ENCODE results near the gene FADS6. TPM values are rescaled to one million over a fixed set of nuclear protein-coding genes. Genes with fewer than 3 reads are reported as not detected.

FADS6 gene
- total and polyA plus RNA-seq, 10 of the 15 experiments (the other 5 are each of a cell fraction or from before 2014, with no cell fraction given): not detected

DNA sequence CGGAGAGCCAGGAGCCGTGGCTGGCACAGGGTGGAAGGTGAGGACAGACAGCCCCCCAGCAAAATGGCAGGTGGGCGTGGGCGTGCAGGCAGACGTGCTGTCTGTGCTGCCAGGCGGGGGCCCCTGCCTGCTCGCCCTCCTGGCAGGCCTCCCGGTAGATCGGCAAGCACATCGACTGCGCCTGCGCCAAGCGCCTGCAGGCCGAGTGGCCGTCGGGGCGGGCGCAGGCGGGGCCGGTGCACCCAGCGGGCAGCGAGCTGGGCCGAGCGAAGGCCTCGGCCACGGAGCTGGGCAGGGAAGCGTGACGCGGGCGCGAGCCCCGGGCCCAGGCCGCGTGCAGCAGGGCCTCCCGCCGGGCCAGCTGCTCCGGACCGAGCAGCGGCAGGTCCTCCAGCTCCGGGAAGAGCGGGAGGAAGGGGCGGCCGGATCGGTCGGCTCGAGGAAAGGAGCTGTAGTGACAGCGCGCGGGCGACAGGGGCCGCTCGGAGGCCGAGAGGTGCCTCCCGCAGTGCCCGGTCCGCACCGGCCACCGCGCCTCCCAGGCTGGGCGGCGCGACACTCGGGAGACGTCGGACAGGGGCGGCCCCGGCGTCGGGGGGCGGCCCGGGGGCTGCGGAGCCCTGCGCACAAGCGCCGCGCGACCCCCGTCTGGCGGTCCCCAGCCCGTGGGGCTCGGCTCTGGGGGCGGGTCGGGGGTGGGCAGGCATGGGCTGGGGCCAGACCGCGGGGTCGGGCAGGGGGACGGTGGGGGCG lies 50.7 kb downstream of the FADS6 start:
- H3K4me1 ChIP-seq (ENCODE audit: control insufficient read depth, insufficient read depth, low read length): peaks cover 4% of the 10 kb centered on the region
- H3K27ac ChIP-seq (ENCODE audit: control insufficient read depth, insufficient read depth): no peak overlapping the region
- H3K36me3 ChIP-seq (ENCODE audit: control insufficient read depth in 2 of 2, insufficient read depth in 2 of 2, low read length in 1 of 2): no peaks in the 10 kb centered on the region
- intact Hi-C loops (cut with micrococcal nuclease; ENCODE audit: unreplicated experiment): no loop called here
- POLR2A ChIA-PET: no interaction called here
- in situ Hi-C loops (cut with MboI): no loop called here
- no peak overlapping the region for H2AFZ ChIP-seq (ENCODE audit: control insufficient read depth, low read depth, low read length)
- TF ChIP-seq IKZF1 (conservative IDR thresholded peaks at IDR 0.05) (peak; percentile 73), BHLHE40 (IDR thresholded peaks at IDR 0.05; ENCODE audit: borderline replicate concordance in 1 of 2, low read depth in 2 of 2, low read length in 1 of 2) (peak in 1 of 2 experiments; percentile 27; a peak in 1 of 4 replicates), LARP7 (IDR thresholded peaks at IDR 0.05) (peak; percentile 43; the same call in 1 of the 2 replicates), GATAD2B (conservative IDR thresholded peaks at IDR 0.05; ENCODE audit: low read depth) (0 out of 2 replicates have a peak, but pooled peaks have one; percentile 33), MEF2A (IDR thresholded peaks at IDR 0.05; ENCODE audit: insufficient read depth, low read depth, low read length) (no peak), PAX5 (IDR thresholded peaks at IDR 0.05; ENCODE audit: borderline replicate concordance, low read depth, low read length) (peak; percentile 93; the same call in 1 of the 2 replicates)
- TF ChIP-seq, protein P1, sequence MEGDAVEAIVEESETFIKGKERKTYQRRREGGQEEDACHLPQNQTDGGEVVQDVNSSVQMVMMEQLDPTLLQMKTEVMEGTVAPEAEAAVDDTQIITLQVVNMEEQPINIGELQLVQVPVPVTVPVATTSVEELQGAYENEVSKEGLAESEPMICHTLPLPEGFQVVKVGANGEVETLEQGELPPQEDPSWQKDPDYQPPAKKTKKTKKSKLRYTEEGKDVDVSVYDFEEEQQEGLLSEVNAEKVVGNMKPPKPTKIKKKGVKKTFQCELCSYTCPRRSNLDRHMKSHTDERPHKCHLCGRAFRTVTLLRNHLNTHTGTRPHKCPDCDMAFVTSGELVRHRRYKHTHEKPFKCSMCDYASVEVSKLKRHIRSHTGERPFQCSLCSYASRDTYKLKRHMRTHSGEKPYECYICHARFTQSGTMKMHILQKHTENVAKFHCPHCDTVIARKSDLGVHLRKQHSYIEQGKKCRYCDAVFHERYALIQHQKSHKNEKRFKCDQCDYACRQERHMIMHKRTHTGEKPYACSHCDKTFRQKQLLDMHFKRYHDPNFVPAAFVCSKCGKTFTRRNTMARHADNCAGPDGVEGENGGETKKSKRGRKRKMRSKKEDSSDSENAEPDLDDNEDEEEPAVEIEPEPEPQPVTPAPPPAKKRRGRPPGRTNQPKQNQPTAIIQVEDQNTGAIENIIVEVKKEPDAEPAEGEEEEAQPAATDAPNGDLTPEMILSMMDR (IDR thresholded peaks at IDR 0.05 in 2 of 3, conservative IDR thresholded peaks at IDR 0.05 in 1 of 3; ENCODE audit: control insufficient read depth in 2 of 3, extremely low read depth in 1 of 3, insufficient read depth in 1 of 3, low read depth in 3 of 3, low read length in 3 of 3): peak; percentile 20 to 45 (median 29); a peak in 3 of 6 replicates
- TF ChIP-seq, protein P2, sequence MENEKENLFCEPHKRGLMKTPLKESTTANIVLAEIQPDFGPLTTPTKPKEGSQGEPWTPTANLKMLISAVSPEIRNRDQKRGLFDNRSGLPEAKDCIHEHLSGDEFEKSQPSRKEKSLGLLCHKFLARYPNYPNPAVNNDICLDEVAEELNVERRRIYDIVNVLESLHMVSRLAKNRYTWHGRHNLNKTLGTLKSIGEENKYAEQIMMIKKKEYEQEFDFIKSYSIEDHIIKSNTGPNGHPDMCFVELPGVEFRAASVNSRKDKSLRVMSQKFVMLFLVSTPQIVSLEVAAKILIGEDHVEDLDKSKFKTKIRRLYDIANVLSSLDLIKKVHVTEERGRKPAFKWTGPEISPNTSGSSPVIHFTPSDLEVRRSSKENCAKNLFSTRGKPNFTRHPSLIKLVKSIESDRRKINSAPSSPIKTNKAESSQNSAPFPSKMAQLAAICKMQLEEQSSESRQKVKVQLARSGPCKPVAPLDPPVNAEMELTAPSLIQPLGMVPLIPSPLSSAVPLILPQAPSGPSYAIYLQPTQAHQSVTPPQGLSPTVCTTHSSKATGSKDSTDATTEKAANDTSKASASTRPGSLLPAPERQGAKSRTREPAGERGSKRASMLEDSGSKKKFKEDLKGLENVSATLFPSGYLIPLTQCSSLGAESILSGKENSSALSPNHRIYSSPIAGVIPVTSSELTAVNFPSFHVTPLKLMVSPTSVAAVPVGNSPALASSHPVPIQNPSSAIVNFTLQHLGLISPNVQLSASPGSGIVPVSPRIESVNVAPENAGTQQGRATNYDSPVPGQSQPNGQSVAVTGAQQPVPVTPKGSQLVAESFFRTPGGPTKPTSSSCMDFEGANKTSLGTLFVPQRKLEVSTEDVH (IDR thresholded peaks at IDR 0.05; ENCODE audit: low read depth, partially characterized antibody): no peak
- DNase-seq (ENCODE audit: low read depth, low spot score): no peak
- RAD21 ChIA-PET (ENCODE audit: unreplicated experiment): interaction anchor here (0.5 to 0.8 kb wide), 2 partner anchors 20 to 47 kb away, joined by 3 read pairs; no protein-coding TSS in a partner anchor
- CTCF ChIA-PET: interaction anchor here (0.7 to 1.6 kb wide), 5 partner anchors 19 to 119 kb away, joined by 3 to 4 read pairs (median 4); no protein-coding TSS in a partner anchor
- H4K20me1 ChIP-seq (ENCODE audit: control insufficient read depth, insufficient read depth): no peaks in the 10 kb centered on the region
- no TSS peak for BruUV-seq (replicated peaks)
- no peaks in the 10 kb centered on the region for H3K79me2 ChIP-seq (ENCODE audit: control insufficient read depth, insufficient read depth, low read length)
- H3K4me2 ChIP-seq (ENCODE audit: control insufficient read depth, insufficient read depth): peak overlapping the region; percentile 41; the same call in 1 of the 2 replicates
- H3K9ac ChIP-seq (ENCODE audit: control insufficient read depth, insufficient read depth, low read length): no peak overlapping the region
- no peak overlapping the region for H3K4me3 ChIP-seq
- 12% methylated on average over 39 of the region's 88 CpGs for WGBS (ENCODE audit: insufficient coverage, insufficient replicate concordance, low lambda C conversion rate, missing lambda C conversion rate)
- SMC1A ChIA-PET (ENCODE audit: uncharacterized antibody, unreplicated experiment): no interaction called here
- peak; percentile 76 for ATAC-seq
- FAIRE-seq: no peak
- H3K27me3 ChIP-seq (replicated peaks in 1 of 2; ENCODE audit: control insufficient read depth in 2 of 2, insufficient read depth in 2 of 2, low read length in 1 of 2): no peaks in the 10 kb centered on the region
- H3K9me3 ChIP-seq (replicated peaks; ENCODE audit: control insufficient read depth, insufficient read depth, low read length): no peaks in the 10 kb centered on the region

All from GM12878 (cell line).